Smooth muscle cell (in vitro differentiated cells): ENCODE results near the gene TUBA8. TPM values are rescaled to one million over a fixed set of nuclear protein-coding genes. Genes with fewer than 3 reads are reported as not detected.

ENCODE experiments used
- DNase-seq: peaks from one replicate; lab custom pipeline; 2025; ENCODE audit not compliant: unreplicated experiment; lab: John Stamatoyannopoulos, UW
- H2AFZ ChIP-seq: fragments of 200-600 bp; sonication (generic); 2 replicates; pipeline ENCODE4 v1.6.0; 2016; ENCODE audit warnings: antibody characterized with exemption, low read depth, mild to moderate bottlenecking
- H3F3A ChIP-seq: fragments of 200-600 bp; sonication (generic); 2 replicates; pipeline ENCODE4 v1.6.0; 2017; ENCODE audit warnings: antibody characterized with exemption, low read depth
- H3K27ac ChIP-seq: fragments of 200-600 bp; sonication (generic); 2 replicates; pipeline ENCODE4 v1.5.1; 2016; ENCODE audit warnings: low read depth, mild to moderate bottlenecking
- H3K27me3 ChIP-seq: fragments of 200-600 bp; sonication (generic); 2 replicates; pipeline ENCODE4 v1.6.1; 2016; ENCODE audit warnings: low read depth, mild to moderate bottlenecking
- H3K36me3 ChIP-seq: fragments of 200-600 bp; sonication (generic); 2 replicates; pipeline ENCODE4 v1.5.1; 2016; ENCODE audit warnings: low read depth
- H3K4me1 ChIP-seq: fragments of 200-600 bp; sonication (generic); 2 replicates; pipeline ENCODE4 v1.5.1; 2016; ENCODE audit warnings: low read depth
- H3K4me2 ChIP-seq: fragments of 200-600 bp; sonication (generic); 2 replicates; pipeline ENCODE4 v1.6.0; 2016; ENCODE audit warnings: mild to moderate bottlenecking
- H3K4me3 ChIP-seq: fragments of 200-600 bp; sonication (generic); 2 replicates; pipeline ENCODE4 v1.5.1; 2016; ENCODE audit warnings: mild to moderate bottlenecking
- H3K79me2 ChIP-seq: fragments of 200-600 bp; sonication (generic); 2 replicates; pipeline ENCODE4 v1.6.0; 2016; ENCODE audit warnings: low read depth, mild to moderate bottlenecking
- H3K9ac ChIP-seq: fragments of 200-600 bp; sonication (generic); 2 replicates; pipeline ENCODE4 v1.6.0; 2016; ENCODE audit warnings: low read depth
- H3K9me3 ChIP-seq: fragments of 200-600 bp; sonication (generic); replicated peaks from 2 replicates; pipeline ENCODE4 v1.5.1; 2016; ENCODE audit warnings: low read depth
- H4K20me1 ChIP-seq: fragments of 200-600 bp; sonication (generic); 2 replicates; pipeline ENCODE4 v1.6.0; 2016; ENCODE audit warnings: low read depth
- WGBS: methylation state at CpG from one replicate; pipeline ENCODE4 v1.1.7; 2016; ENCODE audit warnings: low lambda C conversion rate; 5-methylcytosine and 5-hydroxymethylcytosine counted together
- polyA plus RNA-seq: library from polyadenylated mRNA; unstranded; fragments of >200 nt; fragmentation: Nextera tagmentation; extraction: Ambion mirVana; gene quantifications from 2 replicates; pipeline ENCODE4 v1.2.1, GENCODE V29; 2016
- total RNA-seq: library from RNA; depleted of rRNA; stranded (reverse); fragments of >200 nt; gene quantifications from 2 replicates; pipeline ENCODE4 v1.2.3, GENCODE V29; 2014
- TF ChIP-seq, protein P1 (sequence below): fragments of 200-600 bp; sonication (generic); IDR thresholded peaks from 2 replicates; pipeline ENCODE4 v1.5.1; 2017; ENCODE audit warnings: borderline replicate concordance, mild to moderate bottlenecking, antibody characterized with exemption; ENCODE audit not compliant: insufficient read depth, poor library complexity, severe bottlenecking

TUBA8 gene
- total and polyA plus RNA-seq, 2 experiments from 2014 or later, result 0.40 to 0.55 TPM

DNA sequence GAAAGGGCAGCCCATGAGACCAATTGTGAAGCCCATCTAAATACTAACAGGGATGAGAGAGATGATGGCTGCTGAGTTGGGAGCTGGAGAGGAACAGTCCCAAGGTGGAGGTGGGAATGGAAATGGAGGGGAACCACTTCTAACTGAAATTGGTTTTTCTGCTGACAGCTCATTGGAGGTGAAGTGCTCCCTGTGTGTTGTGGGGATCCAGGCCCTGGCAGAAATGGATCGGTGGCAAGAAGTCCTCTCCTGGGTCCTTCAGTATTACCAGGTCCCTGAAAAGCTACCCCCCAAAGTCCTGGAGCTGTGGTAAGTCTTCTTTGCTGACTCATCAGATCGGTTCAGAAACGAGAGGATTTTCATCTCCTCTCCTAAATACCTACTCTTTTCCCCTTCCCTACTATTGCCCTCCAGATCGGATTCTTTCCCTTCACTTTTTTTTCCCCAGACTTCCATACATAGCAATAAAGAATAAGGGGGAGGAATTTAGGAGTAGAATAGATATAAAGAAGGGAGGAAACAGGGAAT, 30.8 kb upstream of the TUBA8 start:
- WGBS, result 73% methylated on average over 4 of the region's 4 CpGs
- peaks cover 4% of the 10 kb centered on the region for H3K36me3 ChIP-seq
- no peak for DNase-seq
- no peak overlapping the region for H3K9ac ChIP-seq
- no peaks in the 10 kb centered on the region for H3K27me3 ChIP-seq
- H3K4me2 ChIP-seq, result no peak overlapping the region
- H2AFZ ChIP-seq, result no peak overlapping the region
- no peaks in the 10 kb centered on the region for H3K9me3 ChIP-seq
- H3K4me3 ChIP-seq, result no peak overlapping the region
- peaks cover 13% of the 10 kb centered on the region for H3K79me2 ChIP-seq
- no peak overlapping the region for H3K27ac ChIP-seq
- TF ChIP-seq, protein P1, sequence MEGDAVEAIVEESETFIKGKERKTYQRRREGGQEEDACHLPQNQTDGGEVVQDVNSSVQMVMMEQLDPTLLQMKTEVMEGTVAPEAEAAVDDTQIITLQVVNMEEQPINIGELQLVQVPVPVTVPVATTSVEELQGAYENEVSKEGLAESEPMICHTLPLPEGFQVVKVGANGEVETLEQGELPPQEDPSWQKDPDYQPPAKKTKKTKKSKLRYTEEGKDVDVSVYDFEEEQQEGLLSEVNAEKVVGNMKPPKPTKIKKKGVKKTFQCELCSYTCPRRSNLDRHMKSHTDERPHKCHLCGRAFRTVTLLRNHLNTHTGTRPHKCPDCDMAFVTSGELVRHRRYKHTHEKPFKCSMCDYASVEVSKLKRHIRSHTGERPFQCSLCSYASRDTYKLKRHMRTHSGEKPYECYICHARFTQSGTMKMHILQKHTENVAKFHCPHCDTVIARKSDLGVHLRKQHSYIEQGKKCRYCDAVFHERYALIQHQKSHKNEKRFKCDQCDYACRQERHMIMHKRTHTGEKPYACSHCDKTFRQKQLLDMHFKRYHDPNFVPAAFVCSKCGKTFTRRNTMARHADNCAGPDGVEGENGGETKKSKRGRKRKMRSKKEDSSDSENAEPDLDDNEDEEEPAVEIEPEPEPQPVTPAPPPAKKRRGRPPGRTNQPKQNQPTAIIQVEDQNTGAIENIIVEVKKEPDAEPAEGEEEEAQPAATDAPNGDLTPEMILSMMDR, result no peak
- no peaks in the 10 kb centered on the region for H3F3A ChIP-seq
- H3K4me1 ChIP-seq, result peaks cover 12% of the 10 kb centered on the region
- peaks cover 15% of the 10 kb centered on the region for H4K20me1 ChIP-seq

GRCh38 chr22:18081416-18081815, 29.2 kb upstream of the TUBA8 start:
- Histone ChIP-seq H3K4me3 (no peak overlapping the region), H3F3A (no peaks in the 10 kb centered on the region), H3K9ac (no peak overlapping the region), H3K4me2 (no peak overlapping the region), H3K79me2 (peaks cover 13% of the 10 kb centered on the region), H2AFZ (no peak overlapping the region), H3K9me3 (no peaks in the 10 kb centered on the region), H3K27ac (no peak overlapping the region), H3K36me3 (peaks cover 15% of the 10 kb centered on the region), H3K4me1 (peaks cover 12% of the 10 kb centered on the region), H3K27me3 (no peaks in the 10 kb centered on the region), H4K20me1 (peaks cover 15% of the 10 kb centered on the region)
- TF ChIP-seq, protein P1, result no peak
- no peak for DNase-seq
- 97% methylated on average over 5 of the region's 5 CpGs for WGBS

GRCh38 chr22:18082467-18082866, 28.1 kb upstream of the TUBA8 start:
- DNase-seq, result no peak
- H3K9ac ChIP-seq, result no peak overlapping the region
- no peaks in the 10 kb centered on the region for H3K27me3 ChIP-seq
- H2AFZ ChIP-seq, result no peak overlapping the region
- peaks cover 15% of the 10 kb centered on the region for H4K20me1 ChIP-seq
- H3K36me3 ChIP-seq, result peaks cover 18% of the 10 kb centered on the region
- TF ChIP-seq, protein P1, result no peak
- peaks cover 7% of the 10 kb centered on the region for H3K4me1 ChIP-seq
- H3K4me2 ChIP-seq, result no peak overlapping the region
- H3K4me3 ChIP-seq, result no peak overlapping the region
- H3K79me2 ChIP-seq, result peaks cover 13% of the 10 kb centered on the region
- 88% methylated on average over 2 of the region's 2 CpGs for WGBS
- H3K9me3 ChIP-seq, result no peaks in the 10 kb centered on the region
- no peak overlapping the region for H3K27ac ChIP-seq
- no peaks in the 10 kb centered on the region for H3F3A ChIP-seq

DNA sequence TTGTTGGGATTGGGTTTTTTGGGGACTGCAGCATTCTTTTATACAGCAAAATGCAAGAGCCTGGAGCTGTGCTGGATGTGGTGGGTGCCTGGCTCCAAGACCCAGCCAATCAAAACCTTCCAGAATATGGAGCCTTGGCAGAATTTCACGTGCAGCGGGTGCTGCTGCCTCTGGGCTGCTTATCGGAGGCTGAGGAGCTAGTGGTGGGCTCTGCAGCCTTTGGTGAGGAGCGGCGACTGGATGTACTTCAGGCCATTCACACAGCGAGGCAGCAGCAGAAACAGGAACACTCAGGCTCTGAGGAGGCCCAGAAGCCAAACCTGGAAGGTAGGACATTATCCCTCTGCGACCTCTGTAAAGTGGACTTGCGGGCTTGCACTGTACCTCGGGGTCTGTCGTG, 27.2 kb upstream of the TUBA8 start:
- Histone ChIP-seq H4K20me1 (peaks cover 15% of the 10 kb centered on the region), H3F3A (no peaks in the 10 kb centered on the region), H3K27me3 (no peaks in the 10 kb centered on the region), H3K79me2 (peaks cover 8% of the 10 kb centered on the region), H3K36me3 (peaks cover 20% of the 10 kb centered on the region), H2AFZ (no peak overlapping the region), H3K4me1 (peaks cover 7% of the 10 kb centered on the region), H3K4me2 (no peak overlapping the region), H3K4me3 (no peak overlapping the region), H3K9me3 (no peaks in the 10 kb centered on the region), H3K27ac (no peak overlapping the region), H3K9ac (no peak overlapping the region)
- no peak for DNase-seq
- TF ChIP-seq, protein P1, result no peak
- WGBS, result 97% methylated on average over 10 of the region's 10 CpGs
